Neural progenitor cell (in vitro differentiated cells): ENCODE results near the gene CORO7. TPM values are rescaled to one million over a fixed set of nuclear protein-coding genes. Genes with fewer than 3 reads are reported as not detected.

Source experiments
- DNase-seq: peaks from one replicate; pipeline ENCODE4 v3.0.0-alpha.2; 2016; ENCODE audit warnings: low spot score
- H2AFZ ChIP-seq: fragments of 200-600 bp; sonication (generic); replicated peaks from 2 replicates; pipeline ENCODE4 v1.6.1; 2016; ENCODE audit warnings: antibody characterized with exemption
- H3F3A ChIP-seq: fragments of 200-600 bp; sonication (generic); 2 replicates; pipeline ENCODE4 v1.6.1; 2016; ENCODE audit warnings: antibody characterized with exemption, low read depth
- H3K27ac ChIP-seq: fragments of 200-600 bp; sonication (generic); 2 replicates; pipeline ENCODE4 v1.5.1; 2016; ENCODE audit warnings: mild to moderate bottlenecking
- H3K27me3 ChIP-seq: fragments of 200-600 bp; sonication (generic); 2 replicates; pipeline ENCODE4 v1.6.1; 2016; ENCODE audit warnings: mild to moderate bottlenecking, moderate library complexity
- H3K36me3 ChIP-seq: fragments of 200-600 bp; sonication (generic); 2 replicates; pipeline ENCODE4 v1.5.1; 2016
- H3K4me1 ChIP-seq: fragments of 200-600 bp; sonication (generic); 2 replicates; pipeline ENCODE4 v1.6.1; 2016; ENCODE audit warnings: mixed run types
- H3K4me2 ChIP-seq: fragments of 200-600 bp; sonication (generic); 2 replicates; pipeline ENCODE4 v1.6.1; 2016
- H3K4me3 ChIP-seq: fragments of 200-600 bp; sonication (generic); 2 replicates; pipeline ENCODE4 v1.5.1; 2016
- H3K79me2 ChIP-seq: fragments of 200-600 bp; sonication (generic); 2 replicates; pipeline ENCODE4 v1.6.1; 2016; ENCODE audit warnings: low read depth
- H3K9ac ChIP-seq: fragments of 200-600 bp; sonication (generic); 2 replicates; pipeline ENCODE4 v1.6.1; 2016
- H3K9me3 ChIP-seq: fragments of 200-600 bp; sonication (generic); 2 replicates; pipeline ENCODE4 v1.5.1; 2016; ENCODE audit warnings: low read depth
- H4K20me1 ChIP-seq: fragments of 200-600 bp; sonication (generic); 2 replicates; pipeline ENCODE4 v1.6.1; 2016; ENCODE audit warnings: low read depth
- H3K27ac Mint-ChIP-seq: 3 replicates; pipeline ENCODE4 v1.8.0; 2021; ENCODE audit warnings: mixed read lengths
- H3K27me3 Mint-ChIP-seq: 2 replicates; pipeline ENCODE4 v1.8.0; 2022; ENCODE audit warnings: low read depth, mild to moderate bottlenecking, inconsistent platforms, moderate library complexity, mixed read lengths; ENCODE audit not compliant: insufficient read depth
- H3K36me3 Mint-ChIP-seq: 3 replicates; pipeline ENCODE4 v1.8.0; 2021; ENCODE audit warnings: mixed read lengths
- H3K4me1 Mint-ChIP-seq: 3 replicates; pipeline ENCODE4 v1.8.0; 2021; ENCODE audit warnings: mixed read lengths
- H3K4me3 Mint-ChIP-seq: 3 replicates; pipeline ENCODE4 v1.8.0; 2021; ENCODE audit warnings: mild to moderate bottlenecking, moderate library complexity, mixed read lengths
- H3K9me3 Mint-ChIP-seq: 3 replicates; pipeline ENCODE4 v1.8.0; 2020; ENCODE audit warnings: mixed read lengths
- EZH2 ChIP-seq: fragments of 200-600 bp; sonication (generic); IDR thresholded peaks from 2 replicates; pipeline ENCODE4 v1.6.1; 2017; ENCODE audit warnings: antibody characterized with exemption, mild to moderate bottlenecking, moderate library complexity
- EZH2phosphoT487 ChIP-seq: fragments of 200-600 bp; sonication (generic); IDR thresholded peaks from 2 replicates; pipeline ENCODE4 v1.6.1; 2017; ENCODE audit warnings: antibody characterized with exemption
- total RNA-seq: library from RNA; depleted of rRNA; stranded (reverse); fragments of >200 nt; gene quantifications from 2 replicates; pipeline ENCODE4 v1.2.3, GENCODE V29; 2015; ENCODE audit warnings: low replicate concordance
- TF ChIP-seq, protein P1 (sequence below): fragments of 200-600 bp; sonication (generic); IDR thresholded peaks from 2 replicates; pipeline ENCODE4 v1.5.1; 2017; ENCODE audit warnings: antibody characterized with exemption, mild to moderate bottlenecking

Gene CORO7
- total RNA-seq, 1 donor from 2014 or later = 6.8 TPM

DNA sequence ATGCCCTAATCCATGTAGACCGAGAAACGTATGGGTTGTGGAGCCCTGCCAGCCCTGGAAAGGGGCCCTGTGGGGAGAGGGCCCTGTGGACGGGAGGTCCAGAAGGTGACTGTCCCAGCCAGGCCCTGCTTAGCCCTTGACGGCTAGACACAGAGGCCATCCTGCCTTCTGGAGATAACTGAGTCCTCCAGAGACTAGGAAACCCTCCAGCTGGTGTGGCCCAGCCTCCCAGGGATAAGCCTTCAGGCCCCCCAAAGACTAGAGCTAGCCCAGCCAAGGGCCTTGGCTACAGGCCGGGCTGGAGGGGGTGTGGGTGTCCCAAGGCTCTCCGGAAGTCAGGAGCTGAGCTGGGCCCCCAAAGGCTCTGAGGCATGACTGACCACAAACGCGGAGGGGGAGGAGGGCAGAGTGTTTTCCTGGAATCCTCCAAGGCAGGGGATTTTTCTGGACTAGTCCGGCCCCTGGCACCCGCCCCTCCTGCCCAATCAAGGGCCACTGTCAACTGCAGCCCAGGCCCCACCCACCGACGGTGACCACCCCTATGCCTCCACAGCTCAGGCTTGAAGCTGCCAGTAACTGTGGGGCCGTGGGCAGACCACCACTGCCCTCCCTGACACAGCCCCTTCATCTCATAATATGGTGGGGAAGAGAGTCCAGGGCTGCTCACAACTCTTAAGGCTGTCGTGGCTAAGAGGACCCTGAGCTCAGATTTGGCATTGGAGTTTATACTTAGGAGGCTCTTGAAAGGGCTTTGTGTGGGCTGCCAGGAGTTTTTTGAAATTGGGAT is 45.6 kb downstream of the CORO7 start:
- Histone ChIP-seq H3K79me2 (peaks cover 4% of the 10 kb centered on the region), H3K4me1 (peaks cover 34% of the 10 kb centered on the region), H3K36me3 (no peaks in the 10 kb centered on the region), H4K20me1 (peaks cover 30% of the 10 kb centered on the region), H3K4me2 (peak overlapping the region; percentile 96), H3F3A (peaks cover 31% of the 10 kb centered on the region), H3K27me3 (peaks cover 5% of the 10 kb centered on the region), H3K9me3 (no peaks in the 10 kb centered on the region), H2AFZ (no peak overlapping the region), H3K4me3 (no peak overlapping the region), H3K27ac (no peak overlapping the region), H3K9ac (no peak overlapping the region)
- Mint-ChIP-seq H3K27me3 (peaks cover 11% of the 10 kb centered on the region), H3K4me3 (peak overlapping the region; percentile 77), H3K36me3 (no peaks in the 10 kb centered on the region), H3K27ac (no peak overlapping the region), H3K9me3 (no peaks in the 10 kb centered on the region), H3K4me1 (peaks cover 38% of the 10 kb centered on the region)
- no peak for DNase-seq
- TF ChIP-seq, protein P1, sequence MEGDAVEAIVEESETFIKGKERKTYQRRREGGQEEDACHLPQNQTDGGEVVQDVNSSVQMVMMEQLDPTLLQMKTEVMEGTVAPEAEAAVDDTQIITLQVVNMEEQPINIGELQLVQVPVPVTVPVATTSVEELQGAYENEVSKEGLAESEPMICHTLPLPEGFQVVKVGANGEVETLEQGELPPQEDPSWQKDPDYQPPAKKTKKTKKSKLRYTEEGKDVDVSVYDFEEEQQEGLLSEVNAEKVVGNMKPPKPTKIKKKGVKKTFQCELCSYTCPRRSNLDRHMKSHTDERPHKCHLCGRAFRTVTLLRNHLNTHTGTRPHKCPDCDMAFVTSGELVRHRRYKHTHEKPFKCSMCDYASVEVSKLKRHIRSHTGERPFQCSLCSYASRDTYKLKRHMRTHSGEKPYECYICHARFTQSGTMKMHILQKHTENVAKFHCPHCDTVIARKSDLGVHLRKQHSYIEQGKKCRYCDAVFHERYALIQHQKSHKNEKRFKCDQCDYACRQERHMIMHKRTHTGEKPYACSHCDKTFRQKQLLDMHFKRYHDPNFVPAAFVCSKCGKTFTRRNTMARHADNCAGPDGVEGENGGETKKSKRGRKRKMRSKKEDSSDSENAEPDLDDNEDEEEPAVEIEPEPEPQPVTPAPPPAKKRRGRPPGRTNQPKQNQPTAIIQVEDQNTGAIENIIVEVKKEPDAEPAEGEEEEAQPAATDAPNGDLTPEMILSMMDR = no peak
- TF ChIP-seq EZH2phosphoT487 (no peak), EZH2 (no peak)

GRCh38 chr16:4370151-4370550 is 46.2 kb downstream of the CORO7 start:
- H3K4me2 ChIP-seq = no peak overlapping the region

GRCh38 chr16:4369007-4369733 is 47.2 kb downstream of the CORO7 start:
- no peak for DNase-seq
- H3K4me3 ChIP-seq = no peak overlapping the region
- TF ChIP-seq EZH2 (no peak), EZH2phosphoT487 (no peak)
- TF ChIP-seq, protein P1 = no peak
- Mint-ChIP-seq H3K9me3 (no peaks in the 10 kb centered on the region), H3K27me3 (peaks cover 11% of the 10 kb centered on the region), H3K27ac (no peak overlapping the region), H3K4me3 (no peak overlapping the region), H3K4me1 (peaks cover 26% of the 10 kb centered on the region), H3K36me3 (no peaks in the 10 kb centered on the region)
- H3K9me3 ChIP-seq = no peaks in the 10 kb centered on the region
- H3K9ac ChIP-seq = no peak overlapping the region
- H3K27me3 ChIP-seq = peaks cover 5% of the 10 kb centered on the region
- no peak overlapping the region for H2AFZ ChIP-seq
- H3K36me3 ChIP-seq = no peaks in the 10 kb centered on the region
- peaks cover 22% of the 10 kb centered on the region for H3F3A ChIP-seq
- H3K27ac ChIP-seq = no peak overlapping the region
- H3K4me1 ChIP-seq = peaks cover 24% of the 10 kb centered on the region
- peaks cover 21% of the 10 kb centered on the region for H4K20me1 ChIP-seq
- no peaks in the 10 kb centered on the region for H3K79me2 ChIP-seq
- no peak overlapping the region for H3K4me2 ChIP-seq

More at GRCh38 chr16:4370151-4370550, 46.2 kb downstream of the CORO7 start:
- Histone ChIP-seq H2AFZ (no peak overlapping the region), H3F3A (peaks cover 31% of the 10 kb centered on the region), H3K27me3 (peaks cover 5% of the 10 kb centered on the region), H3K9ac (no peak overlapping the region), H3K36me3 (no peaks in the 10 kb centered on the region), H3K4me3 (no peak overlapping the region), H4K20me1 (peaks cover 28% of the 10 kb centered on the region), H3K9me3 (no peaks in the 10 kb centered on the region), H3K4me1 (peaks cover 34% of the 10 kb centered on the region), H3K79me2 (peaks cover 4% of the 10 kb centered on the region), H3K27ac (no peak overlapping the region)
- peaks cover 11% of the 10 kb centered on the region for H3K27me3 Mint-ChIP-seq
- TF ChIP-seq, protein P1 = no peak
- no peak for DNase-seq
- H3K4me3 Mint-ChIP-seq = peak overlapping the region; percentile 46
- H3K36me3 Mint-ChIP-seq = no peaks in the 10 kb centered on the region
- no peak overlapping the region for H3K27ac Mint-ChIP-seq
- peaks cover 31% of the 10 kb centered on the region for H3K4me1 Mint-ChIP-seq
- H3K9me3 Mint-ChIP-seq = no peaks in the 10 kb centered on the region
